Thoracic aorta (tissue), 2 donors: ENCODE measurements around the gene CYP4F8. TPM values are rescaled to one million over a fixed set of nuclear protein-coding genes. Genes with fewer than 3 reads are reported as not detected.

Experiments
- ATAC-seq: fragments of 150-250 bp; one replicate; pipeline ENCODE4 v1.8.0; 2017; ENCODE audit warnings: low read depth; ENCODE audit not compliant: insufficient number of reproducible peaks, low FRiP score
- DNase-seq: peaks from one replicate; pipeline ENCODE4 v3.0.0-alpha.2; 2020; ENCODE audit warnings: low spot score
- H3K27ac ChIP-seq, 2 donors: fragments of 200-600 bp; sonication (generic); 1 replicate in 1 of 2; 2 replicates in 1 of 2; pipeline ENCODE4 v1.5.1; 2016; ENCODE audit warnings: mild to moderate bottlenecking in 2 of 2, moderate library complexity in 2 of 2
- H3K27me3 ChIP-seq: fragments of 200-600 bp; sonication (generic); replicated peaks from 2 replicates; pipeline ENCODE4 v1.6.0; 2016; ENCODE audit warnings: mild to moderate bottlenecking; ENCODE audit not compliant: insufficient read depth
- H3K36me3 ChIP-seq: fragments of 200-600 bp; sonication (generic); one replicate; pipeline ENCODE4 v1.5.1; 2016
- H3K4me1 ChIP-seq, 2 donors: fragments of 200-600 bp; sonication (generic); 1 replicate in 1 of 2; 2 replicates in 1 of 2; pipeline versions ENCODE4 v1.5.1 to v1.6.0; 2016; ENCODE audit warnings: low read depth in 2 of 2, mild to moderate bottlenecking in 1 of 2; ENCODE audit not compliant: control insufficient read depth in 1 of 2
- H3K4me3 ChIP-seq: fragments of 200-600 bp; sonication (generic); 2 replicates; pipeline ENCODE4 v1.5.1; 2016; ENCODE audit warnings: mild to moderate bottlenecking
- H3K9me3 ChIP-seq: fragments of 200-600 bp; sonication (generic); 2 replicates; pipeline ENCODE4 v1.5.1; 2016
- total RNA-seq, 2 donors: library from RNA; depleted of rRNA; stranded (reverse); fragments of >200 nt; gene quantifications; one replicate each; pipeline versions ENCODE4 v1.1.0 to v1.2.3, GENCODE V29; 2016
- TF ChIP-seq, protein P1 (sequence below): fragments of 200-600 bp; sonication (generic); IDR thresholded peaks from one replicate; pipeline ENCODE4 v1.5.1; 2019; ENCODE audit warnings: antibody characterized with exemption

The CYP4F8 gene
- total RNA-seq, 2 donors from 2014 or later = not detected

DNA sequence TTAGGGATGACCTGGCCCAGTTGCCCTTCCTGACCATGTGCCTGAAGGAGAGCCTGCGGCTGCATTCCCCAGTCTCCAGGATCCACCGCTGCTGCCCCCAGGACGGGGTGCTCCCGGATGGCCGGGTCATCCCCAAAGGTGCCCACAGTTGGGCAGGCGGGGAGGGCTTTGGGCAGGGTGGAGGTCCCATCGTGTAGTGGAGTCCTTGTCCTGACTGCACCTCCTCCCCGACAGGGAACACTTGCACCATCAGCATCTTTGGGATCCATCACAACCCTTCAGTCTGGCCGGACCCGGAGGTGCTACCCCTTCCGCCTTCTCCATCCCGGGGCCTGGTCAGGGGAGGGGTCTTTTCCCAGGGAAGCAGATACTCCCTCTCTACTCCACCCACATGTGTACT is 31.7 kb upstream of the CYP4F8 start:
- DNase-seq (no peak), ATAC-seq (no peak)
- Histone ChIP-seq H3K36me3 (no peaks in the 10 kb centered on the region), H3K27ac (no peak overlapping the region), H3K27me3 (no peaks in the 10 kb centered on the region), H3K9me3 (no peaks in the 10 kb centered on the region), H3K4me3 (no peak overlapping the region), H3K4me1 (no peaks in the 10 kb centered on the region)
- TF ChIP-seq, protein P1, sequence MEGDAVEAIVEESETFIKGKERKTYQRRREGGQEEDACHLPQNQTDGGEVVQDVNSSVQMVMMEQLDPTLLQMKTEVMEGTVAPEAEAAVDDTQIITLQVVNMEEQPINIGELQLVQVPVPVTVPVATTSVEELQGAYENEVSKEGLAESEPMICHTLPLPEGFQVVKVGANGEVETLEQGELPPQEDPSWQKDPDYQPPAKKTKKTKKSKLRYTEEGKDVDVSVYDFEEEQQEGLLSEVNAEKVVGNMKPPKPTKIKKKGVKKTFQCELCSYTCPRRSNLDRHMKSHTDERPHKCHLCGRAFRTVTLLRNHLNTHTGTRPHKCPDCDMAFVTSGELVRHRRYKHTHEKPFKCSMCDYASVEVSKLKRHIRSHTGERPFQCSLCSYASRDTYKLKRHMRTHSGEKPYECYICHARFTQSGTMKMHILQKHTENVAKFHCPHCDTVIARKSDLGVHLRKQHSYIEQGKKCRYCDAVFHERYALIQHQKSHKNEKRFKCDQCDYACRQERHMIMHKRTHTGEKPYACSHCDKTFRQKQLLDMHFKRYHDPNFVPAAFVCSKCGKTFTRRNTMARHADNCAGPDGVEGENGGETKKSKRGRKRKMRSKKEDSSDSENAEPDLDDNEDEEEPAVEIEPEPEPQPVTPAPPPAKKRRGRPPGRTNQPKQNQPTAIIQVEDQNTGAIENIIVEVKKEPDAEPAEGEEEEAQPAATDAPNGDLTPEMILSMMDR = no peak

DNA sequence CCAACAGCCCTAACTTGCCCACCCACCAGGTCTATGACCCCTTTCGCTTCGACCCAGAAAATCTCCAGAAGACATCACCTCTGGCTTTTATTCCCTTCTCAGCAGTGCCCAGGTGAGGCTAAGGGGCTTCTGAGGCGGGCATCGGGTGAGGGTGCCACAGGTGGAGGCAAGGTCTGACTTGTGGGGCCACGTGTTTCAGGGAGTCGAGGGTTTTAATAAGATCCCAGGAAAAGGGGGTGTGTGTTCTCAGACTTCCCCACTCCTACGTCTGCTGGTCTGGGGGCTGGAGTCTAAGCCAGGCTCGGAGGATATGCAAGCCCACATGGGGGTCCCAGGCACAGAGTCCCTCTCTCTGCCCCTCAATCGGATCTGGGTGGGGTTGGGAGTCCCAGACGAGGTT is 30.9 kb upstream of the CYP4F8 start:
- no peaks in the 10 kb centered on the region for H3K4me1 ChIP-seq
- H3K36me3 ChIP-seq = no peaks in the 10 kb centered on the region
- H3K27me3 ChIP-seq = no peaks in the 10 kb centered on the region
- no peak for ATAC-seq
- no peaks in the 10 kb centered on the region for H3K9me3 ChIP-seq
- H3K27ac ChIP-seq = no peak overlapping the region
- no peak for DNase-seq
- no peak overlapping the region for H3K4me3 ChIP-seq
- TF ChIP-seq, protein P1 = no peak

DNA sequence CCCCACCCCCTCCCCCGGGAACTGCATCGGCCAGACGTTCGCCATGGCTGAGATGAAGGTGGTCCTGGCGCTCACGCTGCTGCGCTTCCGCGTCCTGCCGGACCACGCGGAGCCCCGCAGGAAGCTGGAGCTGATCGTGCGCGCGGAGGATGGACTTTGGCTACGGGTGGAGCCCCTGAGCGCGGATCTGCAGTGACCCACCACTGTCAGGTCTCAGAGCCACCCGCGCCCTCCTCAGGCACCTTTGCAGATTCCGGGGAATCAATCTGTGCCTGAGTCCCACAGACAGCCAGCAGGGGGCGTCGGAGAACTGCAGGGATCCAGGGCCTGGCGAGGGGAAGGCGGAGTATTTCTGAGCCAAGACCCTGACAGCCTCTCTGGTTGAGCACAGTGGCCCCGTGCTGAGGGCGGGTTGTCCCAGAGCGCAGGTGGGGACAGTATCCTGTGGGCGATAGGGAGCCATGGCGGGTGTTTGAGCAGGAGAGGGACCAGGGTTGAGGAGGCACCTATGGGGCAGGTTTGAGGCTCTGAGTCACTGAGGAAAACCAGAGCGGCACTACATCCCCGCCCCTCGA is 30.4 kb upstream of the CYP4F8 start:
- H3K27ac ChIP-seq = no peak overlapping the region
- no peak for ATAC-seq
- H3K4me3 ChIP-seq = no peak overlapping the region
- H3K36me3 ChIP-seq = no peaks in the 10 kb centered on the region
- no peaks in the 10 kb centered on the region for H3K9me3 ChIP-seq
- peak; percentile 28 for DNase-seq
- no peaks in the 10 kb centered on the region for H3K27me3 ChIP-seq
- no peaks in the 10 kb centered on the region for H3K4me1 ChIP-seq
- TF ChIP-seq, protein P1 = peak; percentile 85

DNA sequence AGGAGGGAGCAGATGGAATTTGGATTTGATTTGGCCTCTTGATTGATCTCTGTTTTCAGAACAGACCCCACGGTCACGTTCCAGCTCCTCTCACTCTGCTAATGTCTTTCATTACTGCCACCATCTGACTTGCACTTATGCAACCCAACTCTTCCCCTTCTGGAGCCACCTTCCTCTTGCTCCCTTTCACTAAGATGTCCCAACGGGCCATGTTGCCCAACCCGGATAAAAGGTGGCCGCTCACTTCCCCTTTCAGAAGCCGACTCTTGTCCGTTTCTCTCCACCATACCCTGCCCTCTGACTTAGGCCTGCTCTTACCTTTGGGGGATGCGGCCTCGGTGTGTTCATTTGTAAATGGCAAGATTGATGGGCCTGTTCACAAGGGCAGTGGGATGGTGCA is 27.4 kb upstream of the CYP4F8 start:
- ATAC-seq (no peak), DNase-seq (no peak)
- Histone ChIP-seq H3K9me3 (no peaks in the 10 kb centered on the region), H3K4me3 (no peak overlapping the region), H3K27ac (no peak overlapping the region), H3K36me3 (no peaks in the 10 kb centered on the region), H3K4me1 (no peaks in the 10 kb centered on the region), H3K27me3 (no peaks in the 10 kb centered on the region)
- TF ChIP-seq, protein P1 = no peak

DNA sequence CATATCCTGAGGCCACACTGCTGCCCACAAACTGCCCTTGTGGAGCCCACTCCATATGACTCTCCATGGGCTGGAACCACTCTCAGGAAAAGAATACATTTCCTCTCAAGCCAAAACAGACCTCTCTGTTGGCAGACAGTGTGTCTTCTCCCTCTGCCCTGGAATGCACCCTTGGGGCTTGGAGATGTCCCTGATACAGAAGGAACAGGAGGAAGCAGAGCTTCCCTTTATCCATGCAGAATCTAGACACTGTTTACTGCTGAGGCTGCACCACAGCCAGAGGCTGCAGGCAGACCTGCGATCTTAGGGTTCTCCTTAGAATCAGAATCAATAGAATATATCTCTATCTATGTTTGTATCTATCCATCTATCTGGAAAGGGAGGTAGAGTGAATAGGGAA is 26.8 kb upstream of the CYP4F8 start:
- H3K27ac ChIP-seq = no peak overlapping the region
- H3K4me3 ChIP-seq = no peak overlapping the region
- no peak for ATAC-seq
- TF ChIP-seq, protein P1 = no peak
- no peaks in the 10 kb centered on the region for H3K36me3 ChIP-seq
- H3K9me3 ChIP-seq = no peaks in the 10 kb centered on the region
- H3K27me3 ChIP-seq = no peaks in the 10 kb centered on the region
- DNase-seq = no peak
- no peaks in the 10 kb centered on the region for H3K4me1 ChIP-seq
